Smooth muscle cell (in vitro differentiated cells): Measurements from ENCODE around the gene FAM228B. TPM values are rescaled to one million over a fixed set of nuclear protein-coding genes. Genes with fewer than 3 reads are reported as not detected.

Experiments
- DNase-seq: peaks from one replicate; lab custom pipeline; 2025; ENCODE audit not compliant: unreplicated experiment; lab: John Stamatoyannopoulos, UW
- H2AFZ ChIP-seq: fragments of 200-600 bp; sonication (generic); 2 replicates; pipeline ENCODE4 v1.6.0; 2016; ENCODE audit warnings: antibody characterized with exemption, low read depth, mild to moderate bottlenecking
- H3F3A ChIP-seq: fragments of 200-600 bp; sonication (generic); 2 replicates; pipeline ENCODE4 v1.6.0; 2017; ENCODE audit warnings: antibody characterized with exemption, low read depth
- H3K27ac ChIP-seq: fragments of 200-600 bp; sonication (generic); 2 replicates; pipeline ENCODE4 v1.5.1; 2016; ENCODE audit warnings: low read depth, mild to moderate bottlenecking
- H3K27me3 ChIP-seq: fragments of 200-600 bp; sonication (generic); 2 replicates; pipeline ENCODE4 v1.6.1; 2016; ENCODE audit warnings: low read depth, mild to moderate bottlenecking
- H3K36me3 ChIP-seq: fragments of 200-600 bp; sonication (generic); 2 replicates; pipeline ENCODE4 v1.5.1; 2016; ENCODE audit warnings: low read depth
- H3K4me1 ChIP-seq: fragments of 200-600 bp; sonication (generic); 2 replicates; pipeline ENCODE4 v1.5.1; 2016; ENCODE audit warnings: low read depth
- H3K4me2 ChIP-seq: fragments of 200-600 bp; sonication (generic); 2 replicates; pipeline ENCODE4 v1.6.0; 2016; ENCODE audit warnings: mild to moderate bottlenecking
- H3K4me3 ChIP-seq: fragments of 200-600 bp; sonication (generic); 2 replicates; pipeline ENCODE4 v1.5.1; 2016; ENCODE audit warnings: mild to moderate bottlenecking
- H3K79me2 ChIP-seq: fragments of 200-600 bp; sonication (generic); 2 replicates; pipeline ENCODE4 v1.6.0; 2016; ENCODE audit warnings: low read depth, mild to moderate bottlenecking
- H3K9ac ChIP-seq: fragments of 200-600 bp; sonication (generic); 2 replicates; pipeline ENCODE4 v1.6.0; 2016; ENCODE audit warnings: low read depth
- H3K9me3 ChIP-seq: fragments of 200-600 bp; sonication (generic); replicated peaks from 2 replicates; pipeline ENCODE4 v1.5.1; 2016; ENCODE audit warnings: low read depth
- H4K20me1 ChIP-seq: fragments of 200-600 bp; sonication (generic); 2 replicates; pipeline ENCODE4 v1.6.0; 2016; ENCODE audit warnings: low read depth
- CTCF ChIP-seq: fragments of 200-600 bp; sonication (generic); IDR thresholded peaks from 2 replicates; pipeline ENCODE4 v1.5.1; 2017; ENCODE audit warnings: borderline replicate concordance, mild to moderate bottlenecking, antibody characterized with exemption; ENCODE audit not compliant: insufficient read depth, poor library complexity, severe bottlenecking
- WGBS: methylation state at CpG from one replicate; pipeline ENCODE4 v1.1.7; 2016; ENCODE audit warnings: low lambda C conversion rate; 5-methylcytosine and 5-hydroxymethylcytosine counted together
- polyA plus RNA-seq: library from polyadenylated mRNA; unstranded; fragments of >200 nt; fragmentation: Nextera tagmentation; extraction: Ambion mirVana; gene quantifications from 2 replicates; pipeline ENCODE4 v1.2.1, GENCODE V29; 2016
- total RNA-seq: library from RNA; depleted of rRNA; stranded (reverse); fragments of >200 nt; gene quantifications from 2 replicates; pipeline ENCODE4 v1.2.3, GENCODE V29; 2014

Gene FAM228B
- total and polyA plus RNA-seq, 2 experiments from 2014 or later, result 7.0 to 18.1 TPM

- WGBS, result 98% methylated on average over 4 of the region's 4 CpGs
- H2AFZ ChIP-seq, result no peak overlapping the region
- no peaks in the 10 kb centered on the region for H3K9me3 ChIP-seq
- H3K9ac ChIP-seq, result no peak overlapping the region
- no peaks in the 10 kb centered on the region for H3K79me2 ChIP-seq
- H3F3A ChIP-seq, result no peaks in the 10 kb centered on the region
- H3K27me3 ChIP-seq, result no peaks in the 10 kb centered on the region
- peaks cover 5% of the 10 kb centered on the region for H3K36me3 ChIP-seq
- H3K4me1 ChIP-seq, result no peaks in the 10 kb centered on the region
- H3K27ac ChIP-seq, result no peak overlapping the region
- H3K4me2 ChIP-seq, result no peak overlapping the region
- no peak for TF ChIP-seq CTCF
- DNase-seq, result no peak
- no peaks in the 10 kb centered on the region for H4K20me1 ChIP-seq
- H3K4me3 ChIP-seq, result no peak overlapping the region
These were observed 36.4 kb downstream of the FAM228B start for GRCh38 chr2:24159708-24160107.

DNA sequence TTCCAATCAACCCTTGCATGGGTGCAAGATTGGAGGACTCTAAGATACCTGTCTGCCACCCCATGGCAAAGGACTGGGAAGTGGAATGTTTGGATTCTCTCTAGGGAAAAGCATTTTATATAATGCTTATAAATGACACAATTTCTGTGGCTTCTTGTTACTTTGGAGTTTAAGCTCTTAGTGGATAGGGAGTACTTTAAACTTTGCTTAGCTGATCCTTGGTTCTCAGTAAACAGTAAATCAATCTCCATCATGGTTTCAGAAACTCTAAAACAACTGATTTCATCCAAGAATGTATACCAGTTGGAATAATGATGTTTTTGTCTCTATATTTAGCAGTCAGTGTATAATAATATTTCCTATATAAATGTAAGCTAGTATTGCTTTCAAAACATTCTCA lies 37.5 kb downstream of the FAM228B start:
- H4K20me1 ChIP-seq, result no peaks in the 10 kb centered on the region
- no peak overlapping the region for H3K4me3 ChIP-seq
- no peak overlapping the region for H3K4me2 ChIP-seq
- H3K27ac ChIP-seq, result no peak overlapping the region
- H3K9me3 ChIP-seq, result no peaks in the 10 kb centered on the region
- no peak overlapping the region for H2AFZ ChIP-seq
- no peak for DNase-seq
- H3K4me1 ChIP-seq, result no peaks in the 10 kb centered on the region
- H3K79me2 ChIP-seq, result no peaks in the 10 kb centered on the region
- no peaks in the 10 kb centered on the region for H3F3A ChIP-seq
- H3K27me3 ChIP-seq, result no peaks in the 10 kb centered on the region
- no peak overlapping the region for H3K9ac ChIP-seq
- H3K36me3 ChIP-seq, result peaks cover 5% of the 10 kb centered on the region
- TF ChIP-seq CTCF, result no peak

DNA sequence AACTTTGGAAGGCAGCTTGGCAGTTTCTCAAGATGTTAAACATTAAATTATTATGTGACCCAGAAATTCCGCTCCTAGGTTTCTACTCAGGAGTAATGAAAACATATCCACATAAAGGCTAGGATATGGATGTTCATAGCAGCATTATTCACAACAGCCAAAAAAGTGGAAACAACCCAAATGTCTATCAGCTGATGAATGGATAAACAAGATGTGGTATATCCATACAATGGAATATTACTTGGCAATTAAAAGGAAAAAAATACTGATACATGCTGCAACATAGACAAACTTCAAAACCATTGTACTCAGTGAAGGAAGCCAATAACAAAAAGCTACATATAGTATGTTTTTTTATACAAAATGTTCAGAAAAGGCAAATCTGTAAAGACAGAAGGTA lies 39.2 kb downstream of the FAM228B start:
- Histone ChIP-seq H3K27ac (no peak overlapping the region), H2AFZ (no peak overlapping the region), H3K79me2 (no peaks in the 10 kb centered on the region), H3K36me3 (peaks cover 5% of the 10 kb centered on the region), H3K4me1 (no peaks in the 10 kb centered on the region), H3F3A (no peaks in the 10 kb centered on the region), H3K27me3 (no peaks in the 10 kb centered on the region), H3K9me3 (no peaks in the 10 kb centered on the region), H3K9ac (no peak overlapping the region), H3K4me3 (no peak overlapping the region), H3K4me2 (no peak overlapping the region), H4K20me1 (no peaks in the 10 kb centered on the region)
- TF ChIP-seq CTCF, result no peak
- no peak for DNase-seq
- 96% methylated on average over 1 of the region's 1 CpG for WGBS

GRCh38 chr2:24163186-24163585 lies 39.9 kb downstream of the FAM228B start:
- Histone ChIP-seq H3F3A (no peaks in the 10 kb centered on the region), H2AFZ (no peak overlapping the region), H3K9me3 (no peaks in the 10 kb centered on the region), H3K36me3 (peaks cover 5% of the 10 kb centered on the region), H3K4me1 (no peaks in the 10 kb centered on the region), H3K27ac (no peak overlapping the region), H3K9ac (no peak overlapping the region), H3K4me2 (no peak overlapping the region), H3K4me3 (no peak overlapping the region), H3K27me3 (no peaks in the 10 kb centered on the region), H4K20me1 (no peaks in the 10 kb centered on the region), H3K79me2 (no peaks in the 10 kb centered on the region)
- WGBS, result 62% methylated on average over 3 of the region's 3 CpGs
- DNase-seq, result no peak
- no peak for TF ChIP-seq CTCF
